GM19468 (cell line): ENCODE data around the gene TUBGCP3.
A peak's percentile ranks its signal among the peaks of the same experiment; 100 is the strongest.

Source experiments
- ATAC-seq: cut with Tn5 transposase; IDR thresholded peaks from one replicate; pipeline ENCODE4 v1.9.1; 2021; ENCODE audit warnings: mild to moderate bottlenecking, moderate library complexity, moderate number of reproducible peaks; ENCODE audit not compliant: unreplicated experiment; ENCODE audit errors: extremely low read depth

TUBGCP3 gene

GRCh38 chr13:112618501-112618900 is 30.5 kb upstream of the TUBGCP3 start:
- no peak for ATAC-seq

DNA sequence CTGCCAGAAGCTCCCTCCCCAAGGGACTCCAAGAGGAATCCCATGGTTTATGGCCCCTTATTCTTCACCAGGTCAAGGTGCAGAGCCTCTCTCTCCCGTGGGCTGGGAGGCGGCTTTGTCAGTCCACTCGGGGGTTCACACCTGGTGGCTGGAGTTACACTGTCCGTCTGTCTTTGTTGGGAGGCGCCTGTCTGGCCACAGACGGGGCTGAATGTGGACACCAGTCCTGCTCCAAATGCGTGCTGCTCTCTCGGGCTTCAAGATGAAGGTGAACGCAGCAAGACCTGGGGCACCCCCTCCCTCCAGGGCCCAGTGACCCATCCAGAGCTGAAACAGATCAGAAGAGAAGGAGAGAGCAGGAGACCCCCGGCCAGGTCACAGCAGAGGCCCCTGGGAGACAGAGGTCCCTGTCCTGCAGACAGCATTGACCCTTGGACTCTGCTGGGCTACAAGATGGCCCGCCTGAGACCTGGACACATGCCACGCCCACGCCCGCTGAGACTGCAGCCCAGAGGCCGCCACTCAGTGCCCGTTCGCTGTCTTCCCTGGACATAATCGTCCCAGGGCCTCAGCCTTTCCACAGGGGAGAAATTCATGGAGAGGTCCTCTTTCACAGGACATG is 29.9 kb upstream of the TUBGCP3 start:
- ATAC-seq: no peak

DNA sequence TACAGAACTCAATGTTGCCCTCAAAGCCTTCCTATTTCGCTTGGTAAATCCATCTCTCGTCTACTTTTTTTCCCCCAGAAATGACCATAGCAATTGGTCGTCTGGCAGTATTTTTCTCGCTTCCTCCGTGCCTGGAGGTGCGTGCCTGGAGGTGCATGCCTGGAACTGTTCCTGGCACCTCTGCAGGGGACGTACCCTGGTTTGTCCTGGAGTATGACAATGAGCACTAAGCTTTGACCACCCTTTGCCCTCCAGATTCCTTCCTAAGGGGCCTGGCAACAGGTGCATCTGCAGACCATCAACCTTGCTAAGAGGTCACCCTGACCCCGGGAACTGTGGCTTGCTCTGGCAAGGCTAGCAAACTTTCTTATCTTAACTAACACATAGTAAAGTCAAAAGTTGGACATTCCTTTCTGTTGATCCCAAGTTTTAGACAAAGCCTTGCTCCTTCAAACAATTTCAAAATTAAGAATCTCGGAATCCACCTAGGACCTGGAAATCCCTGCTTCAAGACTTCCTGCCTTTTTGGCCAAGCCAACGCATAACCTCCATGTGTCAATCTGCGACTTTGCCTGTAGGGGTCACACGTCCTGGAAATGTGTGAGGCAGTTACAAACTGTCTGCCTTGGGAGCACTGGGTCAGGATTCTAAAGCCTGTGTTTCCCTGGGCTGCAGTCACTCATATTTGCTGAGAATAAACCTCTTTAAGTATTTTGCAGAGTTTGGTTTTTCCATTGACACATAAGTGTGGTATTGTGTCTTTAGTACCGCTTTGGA is 28.8 kb upstream of the TUBGCP3 start:
- ATAC-seq: no peak

- no peak for ATAC-seq
These were observed 27.4 kb upstream of the TUBGCP3 start for GRCh38 chr13:112615391-112615790.

- no peak for ATAC-seq
These were observed 26.9 kb upstream of the TUBGCP3 start for GRCh38 chr13:112614835-112615234.

GRCh38 chr13:112608212-112608611 is 20.3 kb upstream of the TUBGCP3 start:
- ATAC-seq: no peak

- ATAC-seq: peak; percentile 99
These were observed 18.4 kb upstream of the TUBGCP3 start for GRCh38 chr13:112606109-112607001.

DNA sequence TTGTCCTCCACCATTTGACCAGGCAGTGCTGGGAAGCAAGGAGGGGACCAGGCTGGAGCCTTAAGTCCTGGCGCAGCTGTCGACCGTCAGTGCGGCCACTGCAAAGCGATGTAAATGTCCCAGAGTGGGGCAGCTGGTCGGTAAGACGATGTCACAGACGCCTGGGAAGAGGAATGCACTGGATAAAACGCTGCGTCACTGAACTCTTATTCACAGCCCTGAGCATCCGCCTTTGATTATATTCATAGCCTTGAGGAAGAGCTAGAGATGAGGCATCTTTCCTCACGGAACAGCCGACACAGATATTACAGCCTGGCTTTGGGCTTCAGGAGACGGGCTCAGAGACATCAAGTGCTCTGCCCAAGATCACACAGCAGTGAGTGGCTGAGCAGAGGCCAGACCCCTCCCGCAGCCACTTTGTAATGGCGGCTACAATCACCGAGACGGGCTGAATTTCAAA is 17.6 kb upstream of the TUBGCP3 start:
- no peak for ATAC-seq

DNA sequence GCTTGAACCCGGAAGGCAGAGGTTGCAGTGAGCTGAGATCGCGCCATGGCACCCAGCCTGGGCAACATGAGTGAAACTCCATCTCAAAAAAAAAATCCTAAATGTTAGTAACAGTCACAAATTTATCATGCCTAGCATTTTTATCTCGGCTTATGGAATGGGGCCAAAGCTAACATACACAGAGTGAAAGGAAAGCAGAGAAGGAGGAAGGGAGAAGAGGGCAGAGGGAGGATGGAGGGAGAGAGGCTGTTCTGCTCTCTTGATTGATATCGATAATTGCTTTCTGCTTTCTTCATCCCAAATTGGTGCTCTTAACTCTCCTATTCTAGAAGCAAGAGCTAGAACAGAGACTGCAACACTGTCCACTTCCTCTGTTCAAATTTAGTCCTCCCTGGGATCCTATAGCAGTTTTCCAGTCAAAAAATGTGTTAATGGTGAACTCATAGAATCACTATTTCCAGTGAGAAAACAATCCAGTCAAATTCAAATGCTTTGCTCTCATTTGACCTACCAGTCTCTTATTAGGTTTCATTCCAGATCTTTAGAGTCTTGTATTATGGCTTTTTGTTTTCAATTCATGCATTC is 15.8 kb upstream of the TUBGCP3 start:
- ATAC-seq: no peak

GRCh38 chr13:112602189-112602588 is 14.2 kb upstream of the TUBGCP3 start:
- no peak for ATAC-seq

- no peak for ATAC-seq
These were observed 13.4 kb upstream of the TUBGCP3 start for GRCh38 chr13:112601371-112601770.

- ATAC-seq: no peak
These were observed 8.3 kb upstream of the TUBGCP3 start for GRCh38 chr13:112596235-112596634.

DNA sequence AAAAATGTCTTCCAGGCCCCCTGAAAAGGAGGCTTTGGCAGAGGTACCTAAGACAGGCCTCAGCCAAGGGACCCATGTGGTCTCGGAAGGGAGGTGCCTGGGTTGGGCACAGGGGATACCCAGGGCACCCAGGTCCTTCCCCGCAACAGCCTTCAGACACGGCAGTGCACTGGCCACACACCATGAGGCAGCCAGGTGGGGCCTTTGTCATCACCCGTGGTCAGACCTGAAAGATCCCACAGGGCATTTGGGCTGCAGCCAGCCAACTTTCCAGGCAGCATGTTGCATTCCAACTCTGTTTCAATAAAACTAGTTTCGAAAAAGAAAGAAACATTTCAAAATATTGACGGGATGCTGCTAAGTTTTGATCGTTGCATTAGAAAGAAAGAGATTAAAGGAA is 4.7 kb upstream of the TUBGCP3 start:
- ATAC-seq: no peak

DNA sequence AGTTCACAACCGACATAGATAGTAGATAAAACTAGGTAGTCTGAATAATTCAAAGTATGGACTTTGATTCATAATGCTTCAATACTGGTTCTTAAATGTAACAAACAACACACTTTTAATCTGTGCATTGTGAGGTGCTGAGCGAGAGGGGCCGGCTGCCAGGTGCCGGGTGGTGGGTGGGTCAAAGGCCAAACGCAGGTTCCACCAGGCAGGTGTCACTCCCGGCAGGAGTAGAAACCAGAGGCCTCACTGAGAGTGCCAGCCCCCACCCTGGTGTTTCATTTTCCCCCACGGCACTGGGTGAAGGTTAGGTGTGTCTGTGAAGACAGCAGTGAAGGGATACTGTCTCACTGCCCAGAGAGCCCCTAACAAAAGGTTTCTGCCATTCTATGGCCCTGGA is 4.2 kb upstream of the TUBGCP3 start:
- no peak for ATAC-seq

DNA sequence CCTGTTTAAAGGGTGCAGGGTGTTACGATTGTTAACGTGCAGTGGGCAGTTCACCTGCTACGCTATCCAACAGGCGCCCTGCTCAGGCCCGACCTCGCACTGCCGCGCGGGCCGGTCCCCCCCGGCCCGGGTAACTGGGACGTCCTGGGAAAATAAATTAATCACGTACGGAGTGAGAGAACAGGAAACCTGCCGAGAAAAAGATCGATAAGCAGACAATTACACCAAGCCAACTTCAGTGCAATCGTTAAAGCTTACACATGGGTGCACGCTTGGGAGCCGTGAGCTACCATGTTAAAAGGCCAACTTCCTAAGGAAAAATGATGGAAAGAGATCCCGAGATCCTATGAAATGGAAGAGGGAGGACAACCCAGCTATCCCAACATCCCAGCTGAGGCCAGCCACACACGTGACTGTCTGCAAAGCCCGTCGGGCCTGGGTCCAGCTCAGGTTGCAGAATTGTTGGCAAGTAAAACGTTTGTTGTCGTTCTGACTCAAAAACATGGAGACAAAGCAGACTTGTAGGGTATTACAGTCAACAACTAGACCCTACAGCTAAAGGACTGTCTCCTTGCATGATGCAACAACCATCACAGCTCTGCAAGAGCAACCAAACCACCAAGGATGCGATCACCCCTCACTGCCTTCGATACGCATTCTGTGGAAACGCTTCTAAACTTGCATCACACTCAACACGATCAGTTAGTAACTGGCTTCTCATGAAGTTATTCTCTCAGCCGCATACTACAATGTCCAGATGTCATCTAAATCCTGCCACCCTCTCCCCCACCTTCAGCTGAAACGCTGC is 741 bp upstream of the TUBGCP3 start:
- no peak for ATAC-seq

- ATAC-seq: peak; percentile 40
These were observed 665 bp downstream of the TUBGCP3 start for GRCh38 chr13:112587212-112587763.

DNA sequence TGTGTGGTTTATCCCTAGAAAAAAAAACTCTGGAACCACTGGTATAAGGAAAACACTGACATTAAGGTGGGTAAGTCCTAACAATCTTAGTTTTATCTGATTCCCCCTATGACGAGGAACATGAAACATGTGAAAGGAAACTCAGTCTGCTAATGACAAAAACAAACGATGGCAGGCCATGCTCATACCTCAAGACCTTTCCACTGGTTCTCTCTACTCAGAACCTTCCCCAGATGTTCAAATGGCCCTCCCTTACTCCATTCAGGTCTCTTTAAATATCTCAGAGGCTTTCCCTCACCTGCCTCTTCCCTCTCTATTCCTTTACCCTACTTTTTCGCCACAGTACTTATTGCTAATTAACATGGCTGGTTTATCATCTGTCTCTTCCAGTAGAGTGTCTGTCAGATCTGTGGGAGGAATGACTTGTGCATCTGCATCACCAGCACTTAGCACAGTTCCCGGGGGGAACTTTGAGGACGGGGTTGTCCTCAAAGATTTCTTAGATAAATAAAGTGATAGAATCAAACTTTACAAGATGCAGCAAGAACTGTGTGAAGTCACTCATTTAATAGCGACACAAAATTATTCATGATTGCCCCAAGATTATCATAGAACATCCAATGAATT is 1.5 kb downstream of the TUBGCP3 start:
- no peak for ATAC-seq

DNA sequence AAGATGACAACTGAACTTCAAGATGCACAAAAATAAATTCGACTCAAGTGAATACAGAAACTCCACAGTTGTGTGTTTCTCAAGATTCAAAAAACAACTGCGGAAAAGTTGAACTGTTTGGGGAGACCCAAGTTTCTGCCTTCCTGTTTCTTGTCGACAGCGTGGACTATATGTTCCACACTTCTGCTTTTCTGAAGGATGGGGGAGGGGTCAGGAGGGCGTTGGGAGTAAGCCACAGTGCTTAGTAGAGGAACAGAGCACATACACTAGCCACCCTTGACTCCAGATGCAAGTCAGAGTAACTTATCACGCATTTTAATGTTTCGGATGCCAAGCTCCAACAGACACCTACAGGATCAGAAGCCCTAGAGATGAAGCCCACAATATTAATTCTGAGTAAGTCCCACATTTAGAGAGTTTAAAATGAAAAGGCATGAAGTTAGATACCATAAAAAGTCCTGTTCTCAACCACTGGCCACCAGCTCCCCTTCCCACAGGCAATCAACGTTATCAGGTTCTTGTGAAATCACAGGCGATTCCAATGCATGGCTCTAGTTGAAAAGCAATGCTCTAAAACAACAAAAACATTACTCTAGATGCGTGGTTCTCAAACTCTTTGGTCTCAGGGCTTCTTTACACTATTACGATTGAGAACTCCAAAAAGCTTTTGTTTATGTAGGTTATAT is 4.2 kb downstream of the TUBGCP3 start:
- no peak for ATAC-seq
